HFFc6 (cell line): Measurements from ENCODE around the gene C2CD3. TPM values are rescaled to one million over a fixed set of nuclear protein-coding genes. Genes with fewer than 3 reads are reported as not detected.

Experiments
- DNase-seq: peaks from one replicate; pipeline ENCODE4 v3.0.0-alpha.2; 2018
- H3K27ac Mint-ChIP-seq: 2 replicates; pipeline ENCODE4 v1.8.0; 2020; ENCODE audit warnings: mild to moderate bottlenecking, mixed read lengths
- H3K27me3 Mint-ChIP-seq: 2 replicates; pipeline ENCODE4 v1.8.0; 2021; ENCODE audit warnings: mild to moderate bottlenecking, moderate library complexity, mixed read lengths; ENCODE audit not compliant: insufficient read depth
- H3K36me3 Mint-ChIP-seq: 2 replicates; pipeline ENCODE4 v1.8.0; 2021; ENCODE audit warnings: low read depth, mixed read lengths
- H3K4me1 Mint-ChIP-seq: 2 replicates; pipeline ENCODE4 v1.8.0; 2020; ENCODE audit warnings: low read depth, mixed read lengths
- H3K4me3 Mint-ChIP-seq: 2 replicates; pipeline ENCODE4 v1.8.0; 2020; ENCODE audit warnings: mild to moderate bottlenecking, moderate library complexity, mixed read lengths
- H3K9me3 Mint-ChIP-seq: 2 replicates; pipeline ENCODE4 v1.8.0; 2020; ENCODE audit warnings: mild to moderate bottlenecking, mixed read lengths
- CTCF ChIP-seq: fragments of 200-600 bp; sonication (generic); IDR thresholded peaks from 2 replicates; pipeline ENCODE4 v1.5.0; 2021; ENCODE audit warnings: antibody characterized with exemption, mild to moderate bottlenecking
- total RNA-seq, 6 experiments: library from RNA; stranded (reverse); fragmentation: NEBNext Ultra II Directional; extraction: Animal tissue kit (Norgen Biotek cat#: 25700); gene quantifications; 2 replicates in 1 of 6; 3 replicates in 5 of 6; pipeline ENCODE4 v1.2.3, GENCODE V29; 2021

C2CD3 gene
- total RNA-seq, 6 experiments from 2014 or later: 14.6 to 23.0 (median 17.2) TPM

GRCh38 chr11:74007691-74008372 is 163.0 kb downstream of the C2CD3 start:
- H3K9me3 Mint-ChIP-seq: no peaks in the 10 kb centered on the region
- H3K27ac Mint-ChIP-seq: no peak overlapping the region
- DNase-seq: no peak
- no peak overlapping the region for H3K4me3 Mint-ChIP-seq
- H3K36me3 Mint-ChIP-seq: no peaks in the 10 kb centered on the region
- no peak for TF ChIP-seq CTCF
- H3K27me3 Mint-ChIP-seq: peaks cover 6% of the 10 kb centered on the region
- no peaks in the 10 kb centered on the region for H3K4me1 Mint-ChIP-seq

GRCh38 chr11:74006743-74007304 is 164.0 kb downstream of the C2CD3 start:
- H3K27me3 Mint-ChIP-seq: peaks cover 6% of the 10 kb centered on the region
- H3K4me3 Mint-ChIP-seq: no peak overlapping the region
- no peak overlapping the region for H3K27ac Mint-ChIP-seq
- no peak for TF ChIP-seq CTCF
- no peaks in the 10 kb centered on the region for H3K4me1 Mint-ChIP-seq
- DNase-seq: no peak
- H3K9me3 Mint-ChIP-seq: no peaks in the 10 kb centered on the region
- H3K36me3 Mint-ChIP-seq: no peaks in the 10 kb centered on the region

DNA sequence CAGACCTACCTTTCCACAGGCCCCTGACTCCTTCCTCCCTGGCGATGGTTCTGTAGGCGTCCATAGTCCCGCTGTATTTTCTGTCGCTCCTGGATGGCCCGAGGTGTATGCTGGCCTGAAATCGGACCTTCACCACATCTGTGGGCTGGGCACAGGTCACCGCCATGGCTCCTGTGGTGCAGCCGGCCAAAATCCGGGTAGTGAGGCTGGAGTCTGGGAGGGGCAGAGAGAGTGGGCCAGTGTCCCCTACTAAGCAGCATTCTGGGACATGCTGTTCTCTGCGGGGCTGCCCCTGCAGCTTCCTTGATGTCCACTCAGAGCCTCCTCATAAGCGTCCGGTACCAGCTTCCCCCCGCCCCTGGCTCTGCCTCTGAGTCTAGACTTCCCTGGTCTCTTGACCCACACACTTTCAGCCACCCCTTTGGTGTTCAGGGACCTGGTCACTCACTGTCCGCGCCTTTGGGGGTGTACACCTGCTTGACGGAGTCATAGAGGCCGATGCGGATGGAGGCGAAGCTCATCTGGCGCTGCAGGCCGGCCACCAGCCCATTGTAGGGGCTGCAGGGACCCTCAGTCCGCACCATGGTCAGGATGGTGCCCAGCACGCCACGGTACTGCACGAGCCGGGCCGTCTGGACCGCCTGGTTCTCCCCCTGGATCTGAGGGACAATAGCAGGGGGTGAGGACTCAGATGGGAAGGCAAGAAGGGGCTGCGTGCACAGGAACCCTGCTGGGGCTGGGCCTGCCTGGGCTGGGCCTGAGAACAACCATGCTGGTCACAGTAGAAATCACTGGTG is 164.9 kb downstream of the C2CD3 start:
- Mint-ChIP-seq H3K27me3 (peaks cover 5% of the 10 kb centered on the region), H3K4me3 (no peak overlapping the region), H3K4me1 (no peaks in the 10 kb centered on the region), H3K36me3 (no peaks in the 10 kb centered on the region), H3K27ac (no peak overlapping the region), H3K9me3 (no peaks in the 10 kb centered on the region)
- no peak for DNase-seq
- TF ChIP-seq CTCF: no peak

DNA sequence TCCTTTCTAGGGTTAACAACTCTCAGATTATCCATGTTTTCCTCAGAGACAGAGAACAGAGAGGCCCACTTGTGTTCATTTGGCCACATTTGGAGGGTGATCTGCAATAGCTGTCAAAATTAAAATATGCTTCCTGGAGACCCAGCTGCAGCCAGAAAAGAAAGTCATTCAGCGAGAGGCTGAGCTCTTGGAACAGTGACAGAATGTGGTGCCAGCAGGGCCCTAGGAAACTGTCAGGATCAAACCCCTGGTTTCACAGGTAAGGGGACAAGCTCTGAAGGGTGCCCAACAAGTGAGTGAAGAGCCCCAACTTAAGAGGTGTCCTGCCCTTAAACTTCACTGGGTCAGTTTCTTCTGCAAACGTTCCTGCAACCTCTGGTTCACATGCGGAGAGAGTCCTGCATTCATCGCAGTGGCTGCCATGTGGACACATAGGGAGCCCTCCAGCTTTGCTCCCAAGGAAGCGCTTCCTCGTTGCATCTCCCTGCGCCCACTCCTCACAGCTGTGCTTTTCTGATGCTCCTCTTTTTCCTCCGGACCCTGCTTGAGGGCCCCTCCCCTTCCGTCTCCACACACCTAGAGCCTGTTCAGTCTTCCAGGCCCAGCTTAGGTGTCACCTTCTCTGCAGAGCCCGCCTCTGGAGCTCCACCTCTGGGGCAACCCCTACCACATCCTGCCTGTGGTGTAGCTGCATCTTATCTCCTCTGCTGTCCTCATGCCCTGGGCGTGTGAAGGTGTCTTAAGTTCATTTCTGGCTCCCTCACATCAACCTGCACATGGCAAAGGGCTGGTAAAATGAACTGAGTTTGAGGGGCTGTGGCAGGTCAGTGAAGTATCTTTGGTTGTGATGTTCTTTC is 165.8 kb downstream of the C2CD3 start:
- H3K27me3 Mint-ChIP-seq: peaks cover 2% of the 10 kb centered on the region; the same call in 1 of the 2 replicates
- no peak overlapping the region for H3K27ac Mint-ChIP-seq
- no peaks in the 10 kb centered on the region for H3K4me1 Mint-ChIP-seq
- TF ChIP-seq CTCF: no peak
- no peak overlapping the region for H3K4me3 Mint-ChIP-seq
- H3K9me3 Mint-ChIP-seq: no peaks in the 10 kb centered on the region
- DNase-seq: no peak
- H3K36me3 Mint-ChIP-seq: no peaks in the 10 kb centered on the region

DNA sequence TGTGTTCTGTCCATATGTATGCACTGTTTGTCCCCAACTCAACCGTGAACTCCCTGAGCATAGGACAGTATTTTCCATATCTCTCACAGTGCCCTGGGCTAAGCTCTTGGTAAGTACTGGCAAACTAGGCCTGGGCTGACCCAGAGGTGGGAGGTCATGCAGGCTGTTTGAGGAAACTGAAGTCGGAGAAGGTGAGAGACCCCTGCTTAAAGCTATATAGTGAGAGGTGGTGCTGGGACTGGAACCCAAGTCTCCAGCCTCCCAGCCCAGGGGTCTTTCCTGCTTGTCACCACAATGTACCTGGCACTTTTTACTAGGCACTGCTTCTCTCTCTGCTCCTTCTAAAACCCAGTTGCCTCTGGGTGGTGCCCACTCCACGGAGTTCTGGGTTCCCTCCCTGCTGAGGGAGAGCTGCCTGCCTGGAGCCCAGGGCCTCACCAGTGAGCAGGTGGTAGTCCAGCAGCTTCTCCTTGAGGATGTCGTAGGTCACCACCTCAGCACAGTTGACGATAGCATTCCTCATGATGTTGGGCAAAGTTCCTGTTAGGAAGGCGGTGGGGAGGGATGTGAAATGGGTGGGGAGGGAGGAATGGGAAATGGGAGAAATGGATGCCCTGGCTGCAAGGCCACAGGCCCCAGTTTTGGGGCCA is 166.6 kb downstream of the C2CD3 start:
- no peak for TF ChIP-seq CTCF
- H3K36me3 Mint-ChIP-seq: no peaks in the 10 kb centered on the region
- H3K4me3 Mint-ChIP-seq: no peak overlapping the region
- H3K27ac Mint-ChIP-seq: no peak overlapping the region
- peaks cover 2% of the 10 kb centered on the region; the same call in 1 of the 2 replicates for H3K27me3 Mint-ChIP-seq
- H3K4me1 Mint-ChIP-seq: no peaks in the 10 kb centered on the region
- no peaks in the 10 kb centered on the region for H3K9me3 Mint-ChIP-seq
- no peak for DNase-seq
